ENCODE results near the gene ADGRV1. TPM values are rescaled to one million over a fixed set of nuclear protein-coding genes. Genes with fewer than 3 reads are reported as not detected.

The ADGRV1 gene
- polyA plus RNA-seq, 3 donors = 0.18 to 0.33 TPM; not detected in 1

DNA sequence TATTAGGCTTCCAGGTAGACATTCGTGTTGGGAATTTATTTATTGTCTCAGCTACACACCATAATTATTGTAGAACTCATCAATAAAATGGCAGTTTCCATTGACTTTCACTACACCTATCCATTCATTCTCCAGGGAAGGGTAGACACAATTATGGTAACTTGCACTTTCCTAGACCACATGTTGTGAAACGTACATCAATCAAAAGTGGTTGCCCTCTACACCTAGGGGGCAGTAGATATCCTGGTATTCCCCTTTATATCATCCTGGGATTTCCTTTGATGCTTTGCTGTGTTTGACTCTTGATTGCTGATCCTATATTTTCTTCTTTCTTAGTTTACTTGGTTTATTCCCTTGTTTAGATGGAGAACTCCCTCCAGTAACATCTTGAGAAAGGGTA is 47.9 kb downstream of the ADGRV1 start:
- no peak overlapping the region for H3K9ac ChIP-seq (ENCODE audit: insufficient read depth, low read length, poor library complexity, severe bottlenecking)
- H3K27me3 ChIP-seq (ENCODE audit: control insufficient read depth in 2 of 2, insufficient read depth in 2 of 2, low read length in 2 of 2) = no peaks in the 10 kb centered on the region
- no peak overlapping the region for H3K27ac Mint-ChIP-seq
- no peaks in the 10 kb centered on the region for H3K79me2 ChIP-seq (ENCODE audit: insufficient read depth, low read length)
- no peaks in the 10 kb centered on the region for H3K36me3 Mint-ChIP-seq
- no peak overlapping the region for H3K4me2 ChIP-seq (replicated peaks; ENCODE audit: extremely low read depth, low read length, poor library complexity, severe bottlenecking)
- H4K20me1 ChIP-seq (ENCODE audit: insufficient read depth, low read length) = no peaks in the 10 kb centered on the region
- TF ChIP-seq, protein P1, sequence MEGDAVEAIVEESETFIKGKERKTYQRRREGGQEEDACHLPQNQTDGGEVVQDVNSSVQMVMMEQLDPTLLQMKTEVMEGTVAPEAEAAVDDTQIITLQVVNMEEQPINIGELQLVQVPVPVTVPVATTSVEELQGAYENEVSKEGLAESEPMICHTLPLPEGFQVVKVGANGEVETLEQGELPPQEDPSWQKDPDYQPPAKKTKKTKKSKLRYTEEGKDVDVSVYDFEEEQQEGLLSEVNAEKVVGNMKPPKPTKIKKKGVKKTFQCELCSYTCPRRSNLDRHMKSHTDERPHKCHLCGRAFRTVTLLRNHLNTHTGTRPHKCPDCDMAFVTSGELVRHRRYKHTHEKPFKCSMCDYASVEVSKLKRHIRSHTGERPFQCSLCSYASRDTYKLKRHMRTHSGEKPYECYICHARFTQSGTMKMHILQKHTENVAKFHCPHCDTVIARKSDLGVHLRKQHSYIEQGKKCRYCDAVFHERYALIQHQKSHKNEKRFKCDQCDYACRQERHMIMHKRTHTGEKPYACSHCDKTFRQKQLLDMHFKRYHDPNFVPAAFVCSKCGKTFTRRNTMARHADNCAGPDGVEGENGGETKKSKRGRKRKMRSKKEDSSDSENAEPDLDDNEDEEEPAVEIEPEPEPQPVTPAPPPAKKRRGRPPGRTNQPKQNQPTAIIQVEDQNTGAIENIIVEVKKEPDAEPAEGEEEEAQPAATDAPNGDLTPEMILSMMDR (IDR thresholded peaks at IDR 0.05) = peak; percentile 23
- no peaks in the 10 kb centered on the region for H3K9me3 Mint-ChIP-seq
- H3K4me1 ChIP-seq (ENCODE audit: control insufficient read depth in 1 of 2, insufficient read depth in 2 of 2, low read length in 2 of 2) = no peaks in the 10 kb centered on the region
- peaks cover 0 to 3% (median 3%) of the 10 kb centered on the region in 3 donors for H3K27me3 Mint-ChIP-seq (ENCODE audit: low read depth in 3 of 3)
- WGBS (ENCODE audit: insufficient coverage) = no CpG with 5 or more reads among the region's 2 CpGs
- H3K27ac ChIP-seq (ENCODE audit: low read depth in 1 of 2, low read length in 2 of 2) = no peak overlapping the region
- no peak overlapping the region for H3K4me3 Mint-ChIP-seq
- peaks cover 9% of the 10 kb centered on the region for H3K4me1 Mint-ChIP-seq
- no peak overlapping the region for H3K4me3 ChIP-seq (replicated peaks in 1 of 3; ENCODE audit: low read depth in 2 of 3, low read length in 3 of 3)
- no peaks in the 10 kb centered on the region for H3K36me3 ChIP-seq (replicated peaks in 1 of 2; ENCODE audit: control insufficient read depth in 1 of 2, insufficient read depth in 2 of 2, low read length in 2 of 2)
- no peak overlapping the region for H2AFZ ChIP-seq (ENCODE audit: insufficient read depth, low read depth, low read length, poor library complexity, severe bottlenecking)
- H3K9me3 ChIP-seq (replicated peaks in 1 of 2; ENCODE audit: control insufficient read depth in 1 of 2, insufficient read depth in 1 of 2, low read length in 2 of 2) = no peaks in the 10 kb centered on the region
- DNase-seq = peak in 1 of 3 donors; percentile 9
- intact Hi-C loops (cut with micrococcal nuclease) = no loop called here

DNA sequence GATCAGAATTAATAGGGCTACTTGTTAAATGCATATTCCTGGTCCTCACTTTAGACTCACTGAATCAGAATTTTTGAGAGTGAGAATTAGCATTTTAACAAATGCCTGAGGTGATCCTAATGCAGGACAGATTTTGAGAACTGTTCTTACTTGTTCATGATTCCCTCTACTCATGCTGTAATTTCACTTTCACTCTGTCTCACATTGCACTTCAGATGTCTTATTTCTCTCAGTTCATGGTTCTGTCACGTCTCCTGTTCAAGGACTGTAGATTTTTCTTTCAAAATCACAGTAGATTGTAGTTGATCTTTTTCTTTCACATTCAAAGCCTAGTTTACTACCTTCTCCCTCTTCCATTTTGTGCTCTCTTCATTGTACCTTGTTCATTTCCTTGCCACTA is 54.3 kb downstream of the ADGRV1 start:
- peaks cover 26% of the 10 kb centered on the region for H3K4me1 Mint-ChIP-seq
- peak overlapping the region in 2 of 7 donors; percentile 1 to 19 for H3K27ac Mint-ChIP-seq
- DNase-seq = no peak
- Histone ChIP-seq H3K27me3 (ENCODE audit: control insufficient read depth in 2 of 2, insufficient read depth in 2 of 2, low read length in 2 of 2) (no peaks in the 10 kb centered on the region), H3K4me3 (replicated peaks in 1 of 3; ENCODE audit: low read depth in 2 of 3, low read length in 3 of 3) (no peak overlapping the region), H3K27ac (ENCODE audit: low read depth in 1 of 2, low read length in 2 of 2) (peak overlapping the region in 1 of 2 donors; percentile 24), H3K9me3 (replicated peaks in 1 of 2; ENCODE audit: control insufficient read depth in 1 of 2, insufficient read depth in 1 of 2, low read length in 2 of 2) (no peaks in the 10 kb centered on the region), H4K20me1 (ENCODE audit: insufficient read depth, low read length) (no peaks in the 10 kb centered on the region), H3K4me1 (ENCODE audit: control insufficient read depth in 1 of 2, insufficient read depth in 2 of 2, low read length in 2 of 2) (peaks cover 5 to 18% of the 10 kb centered on the region in 2 donors), H2AFZ (ENCODE audit: insufficient read depth, low read depth, low read length, poor library complexity, severe bottlenecking) (peak overlapping the region; percentile 43), H3K79me2 (ENCODE audit: insufficient read depth, low read length) (no peaks in the 10 kb centered on the region), H3K4me2 (replicated peaks; ENCODE audit: extremely low read depth, low read length, poor library complexity, severe bottlenecking) (no peak overlapping the region), H3K36me3 (replicated peaks in 1 of 2; ENCODE audit: control insufficient read depth in 1 of 2, insufficient read depth in 2 of 2, low read length in 2 of 2) (no peaks in the 10 kb centered on the region), H3K9ac (ENCODE audit: insufficient read depth, low read length, poor library complexity, severe bottlenecking) (no peak overlapping the region)
- H3K36me3 Mint-ChIP-seq = no peaks in the 10 kb centered on the region
- peak overlapping the region in 1 of 2 donors; percentile 16 for H3K4me3 Mint-ChIP-seq
- no CpG with 5 or more reads among the region's 1 CpG for WGBS (ENCODE audit: insufficient coverage)
- TF ChIP-seq, protein P1 (IDR thresholded peaks at IDR 0.05) = no peak
- intact Hi-C loops (cut with micrococcal nuclease) = no loop called here
- peaks cover 0 to 3% (median 0%) of the 10 kb centered on the region in 3 donors for H3K27me3 Mint-ChIP-seq (ENCODE audit: low read depth in 3 of 3)
- H3K9me3 Mint-ChIP-seq = peaks cover 0 to 3% (median 0%) of the 10 kb centered on the region in 7 donors

All from CD14-positive monocyte (primary cell).